GM12878 (cell line): Measurements from ENCODE around the gene NOS2. TPM values are rescaled to one million over a fixed set of nuclear protein-coding genes. Genes with fewer than 3 reads are reported as not detected.

Source experiments
- ATAC-seq: fragments of 200-7000 bp; cut with Tn5 transposase; 3 replicates; pipeline ENCODE4 v1.9.1; 2020; ENCODE audit warnings: mild to moderate bottlenecking, moderate library complexity
- BruUV-seq: library from RNA; stranded (reverse); fragments of 400-500 nt; replicated peaks from 2 replicates; lab custom pipeline; 2021; lab: Mats Ljungman, UMichigan
- CTCF ChIA-PET: fragments of 300-600 bp; sonication (Branson Sonifier 250); formaldehyde crosslinking; extraction: SDS; loops from one replicate; lab custom pipeline; 2021; ENCODE audit warnings: inconsistent platforms; lab: Yijun Ruan, JAX
- POLR2A ChIA-PET: fragments of 350-600 bp; formaldehyde crosslinking; extraction: SDS; loops from one replicate; lab custom pipeline; 2021; ENCODE audit warnings: inconsistent platforms; lab: Charles Lee
- RAD21 ChIA-PET: fragments of 300-600 bp; sonication (Branson Sonifier 250); formaldehyde crosslinking; loops from one replicate; lab custom pipeline; 2023; ENCODE audit warnings: antibody characterized with exemption; ENCODE audit not compliant: unreplicated experiment; lab: Charles Lee
- SMC1A ChIA-PET: fragments of 300-600 bp; sonication (Branson Sonifier 250); formaldehyde crosslinking; loops from one replicate; lab custom pipeline; 2023; ENCODE audit not compliant: unreplicated experiment, uncharacterized antibody; lab: Charles Lee
- DNase-seq: peaks from one replicate; pipeline ENCODE4 v3.0.0-alpha.2; 2011; ENCODE audit warnings: low read depth, low spot score
- FAIRE-seq: peaks from 3 replicates; lab custom pipeline; 2011; peaks lifted over from hg19 to GRCh38; lab: Jason Lieb, UNC
- H2AFZ ChIP-seq: 2 replicates; pipeline ENCODE4 v1.6.0; 2011; ENCODE audit warnings: low read depth, low read length, control low read depth; ENCODE audit not compliant: control insufficient read depth
- H3K27ac ChIP-seq: 2 replicates; pipeline ENCODE4 v1.5.1; 2011; ENCODE audit warnings: control low read depth; ENCODE audit not compliant: control insufficient read depth, insufficient read depth
- H3K27me3 ChIP-seq, 2 experiments: replicated peaks in 1 of 2; 2 replicates each; pipeline versions ENCODE4 v1.6.0 to v1.6.1; 2011; ENCODE audit warnings: low read length in 1 of 2; ENCODE audit not compliant: control insufficient read depth in 2 of 2, insufficient read depth in 2 of 2
- H3K36me3 ChIP-seq, 2 experiments: 2 replicates each; pipeline ENCODE4 v1.5.1; 2011; ENCODE audit warnings: low read length in 1 of 2; ENCODE audit not compliant: control insufficient read depth in 2 of 2, insufficient read depth in 2 of 2
- H3K4me1 ChIP-seq: 2 replicates; pipeline ENCODE4 v1.6.1; 2011; ENCODE audit warnings: mild to moderate bottlenecking, low read length, moderate library complexity, mixed read lengths; ENCODE audit not compliant: control insufficient read depth, insufficient read depth
- H3K4me2 ChIP-seq: 2 replicates; pipeline ENCODE4 v1.6.0; 2011; ENCODE audit warnings: control low read depth; ENCODE audit not compliant: control insufficient read depth, insufficient read depth
- H3K4me3 ChIP-seq: fragments of 200-600 bp; sonication (generic); 2 replicates; pipeline ENCODE4 v1.5.1; 2016
- H3K79me2 ChIP-seq: 2 replicates; pipeline ENCODE4 v1.6.0; 2011; ENCODE audit warnings: low read length; ENCODE audit not compliant: control insufficient read depth, insufficient read depth
- H3K9ac ChIP-seq: 2 replicates; pipeline ENCODE4 v1.8.0; 2011; ENCODE audit warnings: low read length, control low read depth, mixed read lengths; ENCODE audit not compliant: control insufficient read depth, insufficient read depth
- H3K9me3 ChIP-seq: replicated peaks from 3 replicates; pipeline ENCODE4 v1.5.1; 2011; ENCODE audit warnings: mild to moderate bottlenecking, low read length; ENCODE audit not compliant: control insufficient read depth, insufficient read depth
- H4K20me1 ChIP-seq: 2 replicates; pipeline ENCODE4 v1.6.0; 2011; ENCODE audit not compliant: control insufficient read depth, insufficient read depth
- CHD1 ChIP-seq: IDR thresholded peaks from 2 replicates; pipeline ENCODE4 v1.6.1; 2012; ENCODE audit warnings: low read depth, low read length, improper control_type of control experiment
- GABPA ChIP-seq: IDR thresholded peaks from 2 replicates; pipeline ENCODE4 v1.6.1; 2014; ENCODE audit warnings: antibody characterized with exemption, low read depth, mild to moderate bottlenecking, inconsistent platforms
- HDGF ChIP-seq: fragments of 450-650 bp; IDR thresholded peaks from 2 replicates; pipeline ENCODE4 v1.6.1; 2016; ENCODE audit warnings: antibody characterized with exemption
- MXI1 ChIP-seq: fragments of 150-350 bp; IDR thresholded peaks from 2 replicates; pipeline ENCODE4 v1.6.1; 2011; ENCODE audit warnings: low read depth, mild to moderate bottlenecking, inconsistent platforms, low read length, improper control_type of control experiment
- NFIC ChIP-seq: IDR thresholded peaks from 2 replicates; pipeline ENCODE4 v1.6.1; 2012; ENCODE audit warnings: low read depth, mild to moderate bottlenecking, inconsistent platforms, low read length, moderate library complexity
- POLR2AphosphoS2 ChIP-seq: IDR thresholded peaks from 2 replicates; pipeline ENCODE4 v1.6.1; 2011; ENCODE audit warnings: low read depth, mild to moderate bottlenecking, low read length, improper control_type of control experiment, moderate library complexity
- POLR2AphosphoS5 ChIP-seq: IDR thresholded peaks from 2 replicates; pipeline ENCODE4 v1.6.1; 2011; ENCODE audit warnings: mild to moderate bottlenecking, low read length, inconsistent platforms
- RUNX3 ChIP-seq: IDR thresholded peaks from 2 replicates; pipeline ENCODE4 v1.6.1; 2012; ENCODE audit warnings: low read length, inconsistent platforms
- SIN3A ChIP-seq: IDR thresholded peaks from 2 replicates; pipeline ENCODE4 v1.6.1; 2012; ENCODE audit warnings: low read depth, low read length, improper control_type of control experiment
- SMARCA5 ChIP-seq: fragments of 450-650 bp; IDR thresholded peaks from 2 replicates; pipeline ENCODE4 v1.6.1; 2017; ENCODE audit warnings: mild to moderate bottlenecking
- SUZ12 ChIP-seq: fragments of 200-600 bp; sonication (generic); IDR thresholded peaks from one replicate; pipeline ENCODE4 v1.6.1; 2018; ENCODE audit warnings: antibody characterized with exemption, mild to moderate bottlenecking; ENCODE audit not compliant: unreplicated experiment
- ZBED1 ChIP-seq: IDR thresholded peaks from 2 replicates; pipeline ENCODE4 v1.6.1; 2016; ENCODE audit warnings: borderline replicate concordance
- ZNF622 ChIP-seq: fragments of 450-650 bp; IDR thresholded peaks from 2 replicates; pipeline ENCODE4 v1.6.1; 2017; ENCODE audit warnings: mild to moderate bottlenecking, inconsistent platforms
- WGBS: methylation state at CpG from one replicate; pipeline ENCODE4 v1.1.6; 2016; ENCODE audit warnings: low lambda C conversion rate; ENCODE audit not compliant: insufficient replicate concordance, insufficient coverage; ENCODE audit errors: missing lambda C conversion rate; 5-methylcytosine and 5-hydroxymethylcytosine counted together
- in situ Hi-C: fragments of 300-500 bp; cut with MboI; formaldehyde crosslinking; loops from 9 replicates; pipeline ENCODE4 v1.14.3; 2018; ENCODE audit warnings: mixed read lengths
- intact Hi-C: fragments of 100-400 bp; cut with micrococcal nuclease; formaldehyde crosslinking; loops from one replicate; pipeline ENCODE4 v1.14.2; 2022; ENCODE audit not compliant: unreplicated experiment
- polyA plus RNA-seq, 11 experiments: library from polyadenylated mRNA; depleted of rRNA in 4 of 11; unstranded in 6 of 11; stranded (reverse) in 5 of 11; fragments of >200 nt; fragmentation: Nextera tagmentation in 4 of 11; fragmentation: Illumina TruSeq in 1 of 11; extraction: Ambion mirVana in 4 of 11; extraction: Trizol in 1 of 11; gene quantifications; 1 replicate in 1 of 11; 2 replicates in 10 of 11; pipeline versions ENCODE4 v1.2.1 to v1.2.3, GENCODE V29; 2011 to 2016; ENCODE audit warnings: inconsistent platforms in 2 of 11, missing spikeins in 2 of 11, low read depth in 1 of 11
- total RNA-seq, 4 experiments: library from RNA; depleted of rRNA in 3 of 4; stranded (reverse); fragments of >200 nt in 3 of 4; fragmentation: Illumina TruSeq in 1 of 4; extraction: Trizol in 1 of 4; gene quantifications; 2 replicates each; pipeline versions ENCODE4 v1.2.1 to v1.2.3, GENCODE V29; 2013 to 2021

Gene NOS2
- total and polyA plus RNA-seq, 10 of the 15 experiments (the other 5 are each of a cell fraction or from before 2014, with no cell fraction given) = 0.01 to 0.05 (median 0.01) TPM; not detected in 7

DNA sequence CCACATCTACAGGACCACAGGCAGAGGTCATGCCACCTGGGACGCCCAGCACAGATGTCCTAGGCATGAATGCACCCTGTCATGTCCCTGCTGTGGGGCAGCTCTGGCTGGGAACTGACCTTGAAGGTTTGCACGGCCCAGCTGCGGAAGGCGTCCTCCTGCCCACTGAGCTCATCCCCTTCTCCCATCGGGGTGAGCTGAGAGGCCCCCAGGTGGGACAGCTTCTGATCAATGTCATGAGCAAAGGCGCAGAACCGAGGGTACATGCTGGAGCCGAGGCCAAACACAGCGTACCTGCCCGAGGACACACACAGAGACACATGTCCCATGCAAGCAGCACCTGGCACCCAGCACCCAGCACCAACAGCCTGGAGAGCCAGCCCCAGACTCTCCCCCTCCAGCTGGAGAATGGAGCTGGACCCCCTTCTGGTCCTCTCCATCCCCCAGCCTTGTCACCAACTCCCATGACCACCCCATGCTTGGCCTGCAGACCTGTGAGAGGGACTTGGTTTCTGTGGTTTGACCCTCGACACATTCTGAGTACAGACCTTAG is 31.4 kb downstream of the NOS2 start (continued):
- TF ChIP-seq NFIC = no peak
- no peak for TF ChIP-seq POLR2AphosphoS2
- TF ChIP-seq GABPA = no peak
- no peak for TF ChIP-seq SMARCA5
- TF ChIP-seq SIN3A = no peak
- TF ChIP-seq ZNF622 = no peak
- no peak for TF ChIP-seq HDGF
- TF ChIP-seq SUZ12 = no peak
- no peak for TF ChIP-seq RUNX3
- no peak for TF ChIP-seq ZBED1
- no peak for TF ChIP-seq POLR2AphosphoS5
- TF ChIP-seq MXI1 = no peak

DNA sequence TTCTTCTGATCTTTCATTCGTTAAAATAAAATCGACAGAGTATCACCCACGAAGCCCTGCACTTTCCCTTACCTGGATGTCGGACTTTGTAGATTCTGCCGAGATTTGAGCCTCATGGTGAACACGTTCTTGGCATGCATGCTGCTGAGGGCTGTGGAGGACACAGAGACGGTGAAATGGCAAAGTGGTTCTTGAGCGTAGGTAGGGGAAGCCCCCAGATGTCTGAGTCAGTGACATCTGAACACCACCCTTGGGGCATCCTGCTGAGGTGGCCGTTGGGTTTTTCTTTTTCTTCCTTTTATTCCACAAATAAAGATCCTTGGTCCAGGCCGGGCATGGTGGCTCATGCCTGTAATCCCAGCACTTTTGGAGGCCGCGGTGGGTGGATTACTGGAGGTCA is 33.9 kb downstream of the NOS2 start:
- FAIRE-seq = no peak
- intact Hi-C loops = no loop called here

More for the DNA sequence above, 33.9 kb downstream of the NOS2 start:
- DNase-seq (no peak), ATAC-seq (no peak)
- Histone ChIP-seq H3K9ac (no peak overlapping the region), H2AFZ (no peak overlapping the region), H3K4me1 (no peaks in the 10 kb centered on the region), H3K27ac (no peak overlapping the region), H3K4me2 (no peak overlapping the region), H3K36me3 (no peaks in the 10 kb centered on the region), H3K79me2 (no peaks in the 10 kb centered on the region), H4K20me1 (no peaks in the 10 kb centered on the region), H3K4me3 (no peak overlapping the region), H3K27me3 (no peaks in the 10 kb centered on the region; a peak in 1 of 4 replicates), H3K9me3 (no peaks in the 10 kb centered on the region)
- CTCF ChIA-PET = no interaction called here
- RAD21 ChIA-PET = no interaction called here
- 20% methylated on average over 11 of the region's 12 CpGs for WGBS
- TF ChIP-seq CHD1 = no peak
- POLR2A ChIA-PET = no interaction called here
- no TSS peak for BruUV-seq
- SMC1A ChIA-PET = no interaction called here
- in situ Hi-C loops = no loop called here
